ENCODE measurements around the gene CTRB1. TPM values are rescaled to one million over a fixed set of nuclear protein-coding genes. Genes with fewer than 3 reads are reported as not detected.

The CTRB1 gene
- total RNA-seq, 1 donor from 2014 or later = not detected

- intact Hi-C loops (cut with DNase I) = no loop called here
- no peak for ATAC-seq
- TF ChIP-seq, protein P1, sequence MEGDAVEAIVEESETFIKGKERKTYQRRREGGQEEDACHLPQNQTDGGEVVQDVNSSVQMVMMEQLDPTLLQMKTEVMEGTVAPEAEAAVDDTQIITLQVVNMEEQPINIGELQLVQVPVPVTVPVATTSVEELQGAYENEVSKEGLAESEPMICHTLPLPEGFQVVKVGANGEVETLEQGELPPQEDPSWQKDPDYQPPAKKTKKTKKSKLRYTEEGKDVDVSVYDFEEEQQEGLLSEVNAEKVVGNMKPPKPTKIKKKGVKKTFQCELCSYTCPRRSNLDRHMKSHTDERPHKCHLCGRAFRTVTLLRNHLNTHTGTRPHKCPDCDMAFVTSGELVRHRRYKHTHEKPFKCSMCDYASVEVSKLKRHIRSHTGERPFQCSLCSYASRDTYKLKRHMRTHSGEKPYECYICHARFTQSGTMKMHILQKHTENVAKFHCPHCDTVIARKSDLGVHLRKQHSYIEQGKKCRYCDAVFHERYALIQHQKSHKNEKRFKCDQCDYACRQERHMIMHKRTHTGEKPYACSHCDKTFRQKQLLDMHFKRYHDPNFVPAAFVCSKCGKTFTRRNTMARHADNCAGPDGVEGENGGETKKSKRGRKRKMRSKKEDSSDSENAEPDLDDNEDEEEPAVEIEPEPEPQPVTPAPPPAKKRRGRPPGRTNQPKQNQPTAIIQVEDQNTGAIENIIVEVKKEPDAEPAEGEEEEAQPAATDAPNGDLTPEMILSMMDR (IDR thresholded peaks at IDR 0.05) = no peak
- peaks cover 3% of the 10 kb centered on the region for H3K27me3 ChIP-seq (ENCODE audit: low read depth)
- peaks cover 39% of the 10 kb centered on the region for H3K36me3 ChIP-seq
- H3K9me3 ChIP-seq = no peaks in the 10 kb centered on the region
- H3K4me1 ChIP-seq = peaks cover 3% of the 10 kb centered on the region
- no peak for DNase-seq
- H3K4me3 ChIP-seq = no peak overlapping the region
- no peak overlapping the region for H3K27ac ChIP-seq
Observed at GRCh38 chr16:75226550-75227360, 8.0 kb downstream of the CTRB1 start.

DNA sequence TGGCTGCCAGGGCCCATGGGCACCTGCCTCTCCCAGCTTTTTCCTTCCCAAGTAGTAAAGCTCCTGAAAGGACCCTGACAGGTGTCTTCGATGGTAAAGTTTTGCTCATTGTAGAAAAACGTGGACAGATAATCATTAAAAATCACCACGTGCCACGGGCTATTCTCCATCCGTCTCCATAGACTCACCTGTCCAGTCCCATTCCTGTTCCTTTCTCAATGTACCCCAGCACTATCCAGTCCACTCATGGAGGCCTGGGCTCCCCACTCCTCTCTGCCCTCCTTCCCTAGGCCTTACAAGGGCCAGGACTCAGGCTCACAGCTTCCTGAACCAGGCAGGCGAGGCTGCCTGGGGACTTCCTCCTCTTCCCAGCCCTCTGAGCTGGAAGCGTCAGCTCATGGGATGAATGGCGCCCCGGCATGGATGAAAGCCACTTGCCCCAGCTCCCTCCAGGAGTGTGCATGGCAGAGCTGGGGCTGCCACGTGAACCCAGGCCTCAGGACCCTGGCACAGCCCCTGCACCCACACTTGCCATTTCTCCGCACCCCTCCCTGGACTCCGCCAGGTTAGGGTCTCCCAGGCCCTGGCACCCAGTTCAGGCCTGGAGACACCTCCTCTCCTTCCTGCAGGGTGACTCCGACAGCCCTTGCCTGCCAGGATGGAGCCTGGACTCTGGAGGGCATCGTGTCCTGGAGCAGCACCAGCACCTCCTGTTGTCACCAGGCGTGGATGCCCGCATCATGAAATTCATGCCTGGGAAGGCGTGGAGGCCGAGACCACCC, 8.8 kb downstream of the CTRB1 start:
- Histone ChIP-seq H3K4me3 (no peak overlapping the region), H3K27me3 (ENCODE audit: low read depth) (peaks cover 3% of the 10 kb centered on the region), H3K36me3 (peaks cover 46% of the 10 kb centered on the region), H3K9me3 (no peaks in the 10 kb centered on the region), H3K4me1 (peaks cover 3% of the 10 kb centered on the region), H3K27ac (no peak overlapping the region)
- TF ChIP-seq, protein P1 (IDR thresholded peaks at IDR 0.05) = no peak
- DNase-seq = no peak
- intact Hi-C loops (cut with DNase I) = no loop called here
- ATAC-seq = no peak

GRCh38 chr16:75228143-75228976, 9.6 kb downstream of the CTRB1 start:
- Histone ChIP-seq H3K27me3 (ENCODE audit: low read depth) (peaks cover 3% of the 10 kb centered on the region), H3K36me3 (peaks cover 54% of the 10 kb centered on the region), H3K27ac (no peak overlapping the region), H3K9me3 (no peaks in the 10 kb centered on the region), H3K4me3 (no peak overlapping the region), H3K4me1 (peaks cover 6% of the 10 kb centered on the region)
- TF ChIP-seq, protein P1 (IDR thresholded peaks at IDR 0.05) = no peak
- no peak for ATAC-seq
- intact Hi-C loops (cut with DNase I) = no loop called here
- DNase-seq = no peak

GRCh38 chr16:75229172-75230031, 10.6 kb downstream of the CTRB1 start:
- Histone ChIP-seq H3K4me3 (no peak overlapping the region), H3K4me1 (peaks cover 13% of the 10 kb centered on the region), H3K9me3 (no peaks in the 10 kb centered on the region), H3K27ac (no peak overlapping the region), H3K27me3 (ENCODE audit: low read depth) (peaks cover 3% of the 10 kb centered on the region), H3K36me3 (peaks cover 62% of the 10 kb centered on the region)
- DNase-seq = no peak
- intact Hi-C loops (cut with DNase I) = loop anchor here (10.0 kb wide), 1 partner anchor 155 kb away; no protein-coding TSS in a partner anchor
- TF ChIP-seq, protein P1 (IDR thresholded peaks at IDR 0.05) = no peak
- no peak for ATAC-seq
